Activated T-cell treated with anti-CD3 and anti-CD28 coated beads for 1 hour (primary cell): ENCODE measurements around the gene GZMM.

ENCODE experiments used
- DNase-seq: peaks from one replicate; pipeline ENCODE4 v3.0.0-alpha.2; 2020; ENCODE audit warnings: low read depth

Gene GZMM

DNA sequence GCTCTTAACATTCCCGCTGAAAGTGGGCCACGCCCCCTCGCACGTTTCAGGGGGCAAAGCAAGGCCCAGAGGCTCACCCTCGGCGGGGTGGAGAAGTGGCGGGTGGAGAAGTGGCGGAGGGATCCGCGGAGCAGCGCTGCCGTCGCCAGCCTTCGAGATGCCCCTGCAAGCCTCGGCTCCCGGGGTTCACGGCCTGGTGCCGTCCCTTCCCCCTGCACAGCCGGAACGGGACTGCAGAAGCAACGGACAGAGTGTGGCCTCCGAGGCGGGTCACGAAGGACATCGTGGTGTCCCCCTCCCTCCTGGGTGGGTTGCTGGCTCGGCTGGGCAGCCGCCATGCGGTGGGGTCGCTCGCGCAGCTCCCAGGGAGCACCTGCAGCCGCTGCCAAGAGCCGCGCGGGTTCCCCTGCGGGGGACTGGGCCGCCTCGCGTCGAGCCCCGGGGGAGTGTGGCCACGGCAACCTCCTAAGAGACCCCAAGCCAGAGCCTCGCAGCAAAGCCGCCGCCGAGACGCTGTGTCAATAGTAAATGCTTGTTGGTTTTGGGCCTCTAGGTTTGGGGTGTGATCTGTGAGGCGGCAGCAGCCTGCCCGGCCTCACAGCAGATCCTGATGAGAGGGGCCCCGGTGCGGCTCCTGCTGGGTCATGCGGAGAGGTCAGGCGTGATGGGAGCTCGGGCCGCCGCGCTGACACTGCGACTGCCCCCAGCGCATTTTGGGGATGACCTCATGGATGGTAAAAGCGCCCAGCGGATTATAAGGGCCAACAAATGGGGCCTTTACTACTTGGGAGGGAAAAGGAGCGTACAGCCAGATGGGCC, 31.1 kb upstream of the GZMM start:
- DNase-seq: no peak

- no peak for DNase-seq
Observed at GRCh38 chr19:513368-514165, 30.3 kb upstream of the GZMM start.

GRCh38 chr19:514166-514663, 29.6 kb upstream of the GZMM start:
- no peak for DNase-seq

DNA sequence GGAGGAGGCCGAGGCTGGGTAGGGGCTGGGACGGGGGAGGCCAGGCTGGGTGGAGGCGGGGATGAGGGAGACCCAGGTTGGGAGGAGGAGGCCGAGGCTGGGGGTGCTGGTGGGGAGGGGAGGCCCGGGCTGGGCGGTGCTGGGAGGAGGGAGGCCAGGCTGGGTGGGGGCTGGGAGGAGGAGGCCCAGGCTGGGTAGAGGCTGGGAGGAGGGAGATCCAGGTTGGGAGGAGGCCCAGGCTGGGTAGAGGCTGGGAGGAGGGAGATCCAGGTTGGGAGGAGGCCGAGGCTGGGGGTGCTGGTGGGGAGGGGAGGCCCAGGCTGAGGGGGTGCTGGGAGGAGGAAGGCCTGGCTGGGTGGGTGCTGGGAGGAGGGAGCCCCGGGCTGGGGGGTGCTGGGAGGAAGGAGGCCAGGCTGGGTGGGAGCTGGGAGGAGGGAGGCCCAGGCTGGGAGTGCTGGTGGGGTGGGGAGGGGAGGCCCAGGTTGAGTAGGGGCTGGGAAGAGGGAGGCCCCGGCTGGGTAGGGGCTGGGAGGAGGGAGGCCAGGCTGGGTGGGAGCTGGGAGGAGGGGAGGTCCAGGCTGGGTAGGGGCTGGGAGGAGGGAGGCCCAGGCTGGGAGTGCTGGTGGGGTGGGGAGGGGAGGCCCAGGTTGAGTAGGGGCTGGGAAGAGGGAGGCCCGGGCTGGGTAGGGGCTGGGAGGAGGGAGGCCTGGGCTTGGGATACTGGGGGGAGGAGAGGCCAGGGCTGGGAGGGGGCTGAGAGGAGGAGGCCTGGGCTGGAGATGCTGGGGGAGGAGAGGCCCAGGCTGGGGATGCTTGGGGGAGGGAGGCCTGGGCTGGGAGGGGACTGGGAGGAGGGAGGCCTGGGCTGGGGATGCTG, 25.9 kb upstream of the GZMM start:
- DNase-seq: no peak

DNA sequence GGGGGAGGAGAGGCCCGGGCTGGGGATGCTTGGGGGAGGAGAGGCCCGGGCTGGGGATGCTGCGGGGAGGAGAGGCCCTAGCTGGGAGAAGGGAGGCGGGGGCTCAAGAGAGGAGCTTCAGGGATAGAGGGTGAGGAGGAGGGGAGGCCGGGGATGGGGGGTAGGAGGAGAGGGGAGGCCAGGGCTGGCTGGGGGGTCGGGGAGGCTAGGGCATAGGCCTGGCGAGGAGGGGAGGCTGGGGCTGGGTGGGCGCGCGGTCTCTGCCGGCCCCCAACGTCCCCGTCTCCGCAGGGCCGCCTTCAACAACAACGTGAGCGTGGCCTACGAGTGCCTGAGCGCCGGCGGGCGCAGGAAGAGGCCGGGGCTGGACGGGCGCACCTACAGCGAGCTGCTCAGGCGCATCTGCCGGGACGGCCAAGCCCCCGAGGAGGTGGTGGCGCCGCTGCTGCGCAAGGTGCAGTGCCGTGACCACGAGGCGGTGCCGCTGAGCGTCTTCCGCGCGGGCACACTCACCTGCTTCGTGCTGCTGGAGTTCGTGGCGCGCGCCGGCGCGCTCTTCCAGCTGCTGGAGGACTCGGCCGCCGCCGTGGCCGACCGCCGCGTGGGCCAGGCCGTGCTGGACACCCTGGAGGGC, 25.1 kb upstream of the GZMM start:
- peak; percentile 51 for DNase-seq

DNA sequence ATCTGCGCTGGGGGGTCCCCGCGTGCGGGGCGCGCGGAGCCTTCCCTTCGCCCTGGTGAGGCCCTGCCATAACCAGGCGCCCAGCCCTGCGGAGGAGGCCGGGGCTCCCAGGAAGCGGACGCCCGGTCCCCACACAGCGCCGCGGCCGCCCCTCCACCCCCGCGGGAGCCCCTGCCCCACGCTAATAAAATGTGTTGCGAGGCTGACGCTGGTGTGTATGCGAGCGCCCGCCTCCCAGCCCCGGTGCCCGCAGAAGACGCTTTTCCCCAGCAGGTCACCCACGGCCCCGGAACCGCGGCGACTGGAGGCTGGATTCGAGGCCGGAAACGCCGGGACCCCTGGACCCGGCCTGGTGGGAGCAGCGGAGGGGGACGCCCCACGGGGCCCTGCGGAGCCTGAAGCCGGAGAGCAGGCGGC, 24.4 kb upstream of the GZMM start:
- DNase-seq: no peak

DNA sequence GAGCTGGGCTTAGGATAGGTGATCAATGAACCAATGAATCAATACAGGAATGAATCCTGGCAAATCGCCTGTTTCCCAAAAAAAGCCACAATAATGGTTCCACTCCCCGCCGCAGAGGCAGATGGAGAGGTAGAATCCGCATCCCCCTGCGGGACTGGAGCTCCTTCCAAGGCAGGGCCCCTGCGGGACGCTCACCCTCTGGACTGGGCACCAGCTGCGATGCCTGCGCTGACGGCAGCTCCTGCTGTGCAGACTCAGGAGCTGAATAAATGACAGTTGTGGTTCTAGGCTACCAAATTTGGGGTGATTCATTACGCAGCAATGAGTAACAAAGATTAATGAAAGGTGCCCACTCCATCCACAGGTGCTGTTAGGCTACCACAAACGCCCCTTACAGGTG, 21.1 kb upstream of the GZMM start:
- DNase-seq: no peak

DNA sequence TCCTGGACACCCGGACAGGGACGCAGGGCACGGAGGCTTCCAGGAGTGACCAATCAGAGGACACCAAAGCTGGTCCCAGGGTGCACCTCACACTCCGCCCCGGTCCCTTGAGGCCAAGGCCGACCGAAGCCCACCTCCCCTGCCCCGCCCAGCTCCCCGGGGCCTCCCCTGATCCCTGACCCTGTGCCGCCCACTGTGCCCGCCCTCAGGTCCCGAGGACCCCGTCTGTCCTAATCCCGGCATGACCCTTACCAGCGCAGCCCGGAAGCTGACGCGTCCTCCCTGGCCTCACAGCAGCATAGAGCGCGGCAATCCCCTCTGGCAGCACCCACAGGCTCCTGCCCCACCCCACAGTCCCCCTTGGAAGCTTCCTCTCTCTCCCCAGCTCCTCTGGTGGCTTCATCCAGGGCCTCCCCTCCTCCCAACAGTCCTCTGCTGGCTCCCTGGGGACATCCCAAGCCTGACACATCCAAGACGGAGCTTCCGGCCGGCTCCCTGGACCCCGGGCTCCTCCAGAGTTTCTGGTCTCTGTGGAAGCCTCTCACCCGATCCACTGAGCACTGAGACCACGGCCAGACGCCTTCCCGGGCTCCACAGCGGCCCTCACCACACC, 19.7 kb upstream of the GZMM start:
- DNase-seq: no peak

- DNase-seq: no peak
Observed at GRCh38 chr19:525029-525428, 18.8 kb upstream of the GZMM start.

DNA sequence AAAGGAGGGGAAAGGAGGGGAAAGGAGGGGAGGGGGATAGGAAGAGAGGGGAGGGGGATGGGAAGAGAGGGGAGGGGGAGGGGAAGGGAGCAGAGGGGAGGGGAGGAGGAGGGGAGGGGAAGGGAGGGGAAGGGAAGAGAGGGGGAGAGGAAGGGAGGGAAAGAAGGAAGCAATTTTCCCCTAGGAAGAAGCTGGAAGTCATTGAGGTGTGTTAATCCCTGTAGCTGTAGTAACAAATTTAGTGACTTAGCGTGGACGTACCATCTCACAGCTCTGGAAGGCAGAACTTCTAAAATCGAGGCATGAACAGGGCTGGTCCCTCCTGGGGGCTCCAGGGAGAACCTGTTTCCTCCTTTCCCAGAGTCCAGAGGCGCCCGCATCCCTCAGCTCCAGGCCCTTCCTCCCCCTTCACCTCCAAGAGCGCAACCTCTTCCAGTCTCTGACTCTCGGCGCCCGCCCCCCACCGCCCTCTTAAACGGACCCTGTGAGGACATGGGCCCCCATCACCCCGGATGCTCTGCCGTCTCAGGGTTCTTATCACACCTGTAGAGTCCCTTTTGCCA, 17.9 kb upstream of the GZMM start:
- no peak for DNase-seq

GRCh38 chr19:530134-531008, 13.5 kb upstream of the GZMM start:
- DNase-seq: no peak

DNA sequence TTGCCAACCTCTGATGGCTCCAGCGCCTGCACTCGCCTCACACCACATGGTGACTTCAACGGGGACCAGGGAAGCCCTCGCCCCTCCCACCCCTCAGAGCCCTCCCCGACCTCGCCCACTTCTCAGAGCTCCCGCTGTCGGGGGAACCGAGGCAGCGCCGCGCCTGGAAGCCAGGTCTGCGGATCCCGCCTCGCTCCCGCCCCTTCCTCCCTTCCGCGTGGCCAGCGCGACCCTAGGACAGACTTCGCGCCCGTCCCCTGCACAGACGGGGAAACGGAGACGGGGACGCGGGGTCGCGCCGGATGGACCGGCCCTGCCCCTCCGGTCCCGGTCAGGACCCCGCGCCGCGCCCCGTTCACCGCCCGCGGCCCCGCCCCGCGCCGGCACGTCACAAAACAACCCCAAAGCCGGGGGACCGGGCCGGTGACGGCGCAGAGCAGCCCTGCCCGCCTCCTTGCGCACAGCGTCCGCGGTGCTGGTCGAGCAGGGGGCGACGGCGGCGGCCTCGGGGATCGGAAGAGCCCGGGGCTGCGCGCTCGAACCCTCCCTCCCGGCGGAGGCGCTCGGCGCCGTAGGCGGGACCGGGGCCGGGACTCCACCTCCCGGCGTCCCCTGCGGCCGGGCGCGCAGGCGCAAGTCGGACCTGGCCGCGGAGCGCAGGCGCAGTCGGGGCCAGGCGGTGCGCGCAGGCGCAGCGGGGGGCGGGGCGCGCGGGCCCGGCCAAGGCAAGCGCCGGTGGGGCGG, 12.7 kb upstream of the GZMM start:
- peak; percentile 86 for DNase-seq

GRCh38 chr19:531753-532560, 11.9 kb upstream of the GZMM start, which contains the start of gene CDC34:
Gene CDC34, plus strand, starts transcription at chr19:531760. Its CDS starts 172 bp downstream, at chr19:531932.
- no peak for DNase-seq

DNA sequence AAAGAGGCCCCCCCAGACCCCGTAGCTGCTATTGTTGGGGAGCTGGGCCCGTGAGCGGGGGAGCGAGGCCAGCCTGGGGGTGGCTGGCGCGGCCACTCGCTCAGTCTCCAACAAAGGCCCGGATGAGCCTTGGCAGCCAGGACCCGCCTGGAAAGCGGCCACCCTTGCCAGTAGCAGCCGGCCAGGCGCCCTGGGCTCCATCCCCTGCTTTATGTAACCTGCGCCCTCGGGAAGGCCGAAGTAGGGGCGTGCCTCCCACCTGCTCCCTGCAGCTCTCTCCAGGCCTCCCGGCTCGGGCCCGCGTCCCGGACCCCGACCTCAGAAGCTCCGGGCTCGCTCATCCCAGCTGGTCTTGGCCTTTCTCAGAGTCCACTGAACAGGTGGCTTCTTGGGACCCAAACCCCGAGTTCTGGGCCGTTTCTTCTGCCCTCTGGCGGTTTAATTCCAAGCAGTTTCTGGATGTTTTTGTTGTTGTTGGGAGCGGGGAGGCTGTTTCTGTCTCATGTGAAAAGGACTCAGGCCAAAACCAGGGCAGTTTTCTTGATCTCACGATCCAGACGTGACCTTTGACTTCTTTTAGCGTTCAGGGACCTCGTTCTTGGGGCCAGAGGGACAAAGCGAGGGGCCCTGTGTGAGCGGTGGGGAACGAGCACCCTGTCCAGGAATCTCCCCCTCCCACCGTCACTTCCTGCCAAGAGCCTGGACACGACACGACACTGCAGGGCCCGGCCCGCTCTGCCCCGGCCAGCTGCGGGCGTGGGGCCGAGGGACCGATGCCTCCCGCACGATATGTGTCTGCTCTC, 11.1 kb upstream of the GZMM start:
- DNase-seq: no peak

GRCh38 chr19:533364-534058, 10.3 kb upstream of the GZMM start:
- DNase-seq: no peak

DNA sequence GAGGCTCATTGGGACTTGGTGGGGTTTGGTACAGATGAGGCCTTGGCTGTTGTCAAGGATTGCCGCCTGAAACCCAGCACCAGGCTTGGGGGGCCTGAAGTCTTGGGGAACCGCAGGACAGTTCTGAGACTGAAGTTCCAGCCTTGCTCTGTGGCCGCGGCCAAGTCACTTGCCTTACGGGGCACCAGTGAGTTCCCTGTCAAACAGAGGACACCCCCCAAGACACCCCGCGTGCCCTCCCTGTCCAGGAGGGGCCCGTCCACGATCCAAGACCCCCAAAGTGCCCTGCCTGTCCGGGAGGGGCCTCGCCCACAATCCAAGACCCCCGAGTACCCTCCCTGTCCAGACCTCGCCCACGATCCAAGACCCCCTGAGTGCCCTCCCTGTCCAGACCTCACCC, 9.8 kb upstream of the GZMM start:
- no peak for DNase-seq
